ENCODE results near the gene TSEN15. TPM values are rescaled to one million over a fixed set of nuclear protein-coding genes. Genes with fewer than 3 reads are reported as not detected.

The TSEN15 gene
- polyA plus RNA-seq, 2 of the 4 experiments (the other 2 are of a cell fraction): 36.7 to 79.9 TPM

DNA sequence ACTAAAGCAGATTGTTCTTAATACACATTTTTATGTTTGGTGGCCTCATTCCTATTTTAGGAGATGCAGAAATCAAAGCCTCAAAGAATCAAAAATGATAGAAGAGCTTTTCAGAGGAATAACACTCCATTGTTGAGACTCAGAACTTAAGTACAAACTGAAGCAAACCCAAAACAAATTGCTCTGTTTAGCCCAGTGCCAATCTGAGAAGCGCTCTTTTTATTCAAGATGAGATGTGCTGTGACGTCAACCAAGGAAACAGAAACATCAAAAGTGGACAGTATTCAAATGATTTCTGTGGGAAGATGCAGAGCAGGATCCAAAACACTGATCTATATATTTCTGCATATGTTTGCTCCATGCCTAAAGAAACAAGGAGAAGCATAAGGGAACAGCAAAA, 32.0 kb upstream of the TSEN15 start:
- ChIA-PET POLR2A (no interaction called here), CTCF (interaction anchor here (0.5 kb wide), 1 partner anchor 1048 kb away, joined by 4 read pairs; no protein-coding TSS in a partner anchor)
- Histone ChIP-seq H3K27ac (no peak overlapping the region), H3K4me1 (no peaks in the 10 kb centered on the region), H3K9me3 (no peaks in the 10 kb centered on the region; the same call in 2 of the 3 replicates), H3K4me3 (no peak overlapping the region), H3K4me2 (no peak overlapping the region)
- ATAC-seq: no peak
- no peak for DNase-seq (ENCODE audit: low read depth in 1 of 2, low spot score in 1 of 2)
- TF ChIP-seq CHD4 (IDR thresholded peaks at IDR 0.05; ENCODE audit: borderline replicate concordance) (no peak), JUNB (IDR thresholded peaks at IDR 0.05) (no peak), NR3C1 (IDR thresholded peaks at IDR 0.05) (no peak), ATOH8 (CRISPR knock-in tag; IDR thresholded peaks at IDR 0.05; ENCODE audit: low read depth) (no peak), POLR2AphosphoS2 (conservative IDR thresholded peaks at IDR 0.05; ENCODE audit: low read length) (no peak), HDAC2 (IDR thresholded peaks at IDR 0.05) (no peak), GATA3 (IDR thresholded peaks at IDR 0.05; ENCODE audit: borderline replicate concordance) (no peak), PHF8 (IDR thresholded peaks at IDR 0.05; ENCODE audit: borderline replicate concordance, low read depth) (no peak), MAFK (IDR thresholded peaks at IDR 0.05; ENCODE audit: partially characterized antibody) (no peak), KDM5A (IDR thresholded peaks at IDR 0.05) (no peak)
- 91% methylated on average over 2 of the region's 2 CpGs for WGBS (ENCODE audit: missing lambda C conversion rate)
- no peak for FAIRE-seq

DNA sequence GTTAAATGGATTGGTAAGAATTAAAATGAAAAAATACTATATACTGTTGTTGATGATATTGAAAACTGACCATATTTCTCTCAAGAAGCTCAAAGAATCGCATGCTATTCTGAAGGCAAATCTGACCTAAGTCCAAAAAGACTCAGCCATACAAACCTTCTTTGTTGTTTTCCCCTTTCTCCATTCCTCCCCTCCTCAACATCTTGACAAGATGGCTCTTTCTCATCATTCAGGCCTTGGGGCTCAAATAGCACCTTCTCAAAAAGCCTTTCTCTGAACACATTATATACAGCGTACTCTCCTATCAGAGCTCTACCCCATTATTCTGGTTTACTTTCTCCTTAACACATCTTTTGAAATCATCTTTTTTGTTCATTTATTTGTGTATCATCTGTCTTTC, 31.2 kb upstream of the TSEN15 start:
- 90% methylated on average over 2 of the region's 2 CpGs for WGBS (ENCODE audit: missing lambda C conversion rate)
- H3K9me3 ChIP-seq: no peaks in the 10 kb centered on the region; the same call in 2 of the 3 replicates
- no peak overlapping the region for H3K4me2 ChIP-seq
- ChIA-PET CTCF (no interaction called here), POLR2A (no interaction called here)
- no peak for DNase-seq (ENCODE audit: low read depth in 1 of 2, low spot score in 1 of 2)
- FAIRE-seq: no peak
- TF ChIP-seq RNF2 (IDR thresholded peaks at IDR 0.05; ENCODE audit: borderline replicate concordance, low read depth): no peak
- no peak for TF ChIP-seq E2F6 (IDR thresholded peaks at IDR 0.05; ENCODE audit: borderline replicate concordance, low read depth)
- no peak for TF ChIP-seq HDAC2 (IDR thresholded peaks at IDR 0.05)
- no peaks in the 10 kb centered on the region for H3K4me1 ChIP-seq
- no peak for ATAC-seq
- H3K4me3 ChIP-seq: no peak overlapping the region
- H3K27ac ChIP-seq: no peak overlapping the region

GRCh38 chr1:184020855-184021254, 30.7 kb upstream of the TSEN15 start:
- WGBS (ENCODE audit: missing lambda C conversion rate): 4% methylated on average over 3 of the region's 3 CpGs
- no peak overlapping the region for H3K4me2 ChIP-seq
- no peak for TF ChIP-seq CHD2 (IDR thresholded peaks at IDR 0.05; ENCODE audit: low read length, partially characterized antibody)
- TF ChIP-seq NPAS2 (CRISPR knock-in tag; IDR thresholded peaks at IDR 0.05; ENCODE audit: borderline replicate concordance): no peak
- no peak for TF ChIP-seq PBX3 (IDR thresholded peaks at IDR 0.05)
- no peak for TF ChIP-seq EHF (CRISPR knock-in tag; IDR thresholded peaks at IDR 0.05)
- TF ChIP-seq CEBPB (IDR thresholded peaks at IDR 0.05): no peak
- TF ChIP-seq HEYL (CRISPR knock-in tag; IDR thresholded peaks at IDR 0.05): no peak
- TF ChIP-seq HES2 (IDR thresholded peaks at IDR 0.05): no peak
- no peak for TF ChIP-seq POLR2AphosphoS2 (conservative IDR thresholded peaks at IDR 0.05; ENCODE audit: low read length)
- TF ChIP-seq RNF2 (IDR thresholded peaks at IDR 0.05; ENCODE audit: borderline replicate concordance, low read depth): no peak
- no peak for TF ChIP-seq ESRRA (IDR thresholded peaks at IDR 0.05; ENCODE audit: borderline replicate concordance, low read length)
- TF ChIP-seq CTCF (IDR thresholded peaks at IDR 0.05): no peak
- TF ChIP-seq KDM1A (IDR thresholded peaks at IDR 0.05; ENCODE audit: low read depth): no peak
- no peak for TF ChIP-seq MYC (IDR thresholded peaks at IDR 0.05; ENCODE audit: borderline replicate concordance, low read length)
- no peak for TF ChIP-seq ZFP36 (IDR thresholded peaks at IDR 0.05; ENCODE audit: borderline replicate concordance, partially characterized antibody)
- no peak for TF ChIP-seq E2F6 (IDR thresholded peaks at IDR 0.05; ENCODE audit: borderline replicate concordance, low read depth)
- TF ChIP-seq JUN (IDR thresholded peaks at IDR 0.05): no peak
- TF ChIP-seq RCOR1 (IDR thresholded peaks at IDR 0.05; ENCODE audit: low read depth, low read length): no peak
- ChIA-PET POLR2A (no interaction called here), CTCF (no interaction called here)
- FAIRE-seq (no peak), DNase-seq (ENCODE audit: low read depth in 1 of 2, low spot score in 1 of 2) (no peak), ATAC-seq (no peak)
- no peaks in the 10 kb centered on the region for H3K4me1 ChIP-seq
- no peaks in the 10 kb centered on the region for H3K9me3 ChIP-seq
- H3K4me3 ChIP-seq: no peak overlapping the region
- H3K27ac ChIP-seq: no peak overlapping the region
